ENCODE measurements around the gene BEND7.
A peak's percentile ranks its signal among the peaks of the same experiment; 100 is the strongest.
"Not testable (repeated sequence)": the region's sequence is repeated elsewhere in the genome, so short reads cannot be mapped to it uniquely, and the experiment has no call there.

The BEND7 gene

GRCh38 chr10:13440185-13441061, 88.4 kb downstream of the BEND7 start:
- WGBS (ENCODE audit: extremely low coverage, insufficient coverage, insufficient read length), result no CpG with 5 or more reads among the region's 30 CpGs
- Histone ChIP-seq H3K4me1 (ENCODE audit: control insufficient read depth in 1 of 2, insufficient read depth in 2 of 2, low read length in 2 of 2) (peaks cover 0 to 3% of the 10 kb centered on the region in 2 experiments), H3K4ac (ENCODE audit: low read depth, low read length) (no peak overlapping the region), H3K9me3 (ENCODE audit: insufficient read depth, low read depth, low read length) (no peaks in the 10 kb centered on the region), H3K18ac (ENCODE audit: low read length) (no peak overlapping the region), H2BK12ac (ENCODE audit: low read length) (no peak overlapping the region), H3K4me3 (ENCODE audit: low read depth, low read length) (no peak overlapping the region), H2BK5ac (ENCODE audit: low read depth, low read length, poor library complexity) (no peak overlapping the region), H3K36me3 (ENCODE audit: control insufficient read depth in 1 of 2, insufficient read depth in 2 of 2, low read length in 2 of 2) (peaks cover 2 to 6% of the 10 kb centered on the region in 2 experiments), H4K91ac (ENCODE audit: low read depth, low read length) (no peak overlapping the region), H3K79me2 (ENCODE audit: control insufficient read depth, insufficient read depth, low read length, poor library complexity) (no peaks in the 10 kb centered on the region), H2AK5ac (ENCODE audit: low read length) (no peak overlapping the region), H3K23ac (ENCODE audit: low read length) (no peak overlapping the region), H3K14ac (ENCODE audit: low read length) (no peak overlapping the region), H2AFZ (ENCODE audit: insufficient read depth, low read length, poor library complexity) (peak overlapping the region; percentile 25), H3K79me1 (ENCODE audit: low read length) (no peaks in the 10 kb centered on the region), H3K27ac (ENCODE audit: low read depth, low read length) (no peak overlapping the region), H2BK120ac (ENCODE audit: insufficient read depth, low read length, poor library complexity) (no peak overlapping the region), H3K4me2 (ENCODE audit: low read length) (peak overlapping the region; percentile 60), H3K9ac (ENCODE audit: low read length) (no peak overlapping the region), H4K8ac (ENCODE audit: low read depth, low read length) (no peak overlapping the region), H3K27me3 (ENCODE audit: insufficient read depth, low read length) (no peaks in the 10 kb centered on the region), H4K12ac (ENCODE audit: low read depth, low read length) (peak overlapping the region; percentile 18)
- peak; percentile 60 to 73 for DNase-seq

- Histone ChIP-seq H3K14ac (ENCODE audit: low read length) (no peak overlapping the region), H2AFZ (ENCODE audit: insufficient read depth, low read length, poor library complexity) (peak overlapping the region; percentile 25), H3K27ac (ENCODE audit: low read depth, low read length) (no peak overlapping the region), H4K91ac (ENCODE audit: low read depth, low read length) (no peak overlapping the region), H3K4ac (ENCODE audit: low read depth, low read length) (no peak overlapping the region), H3K18ac (ENCODE audit: low read length) (no peak overlapping the region), H3K23ac (ENCODE audit: low read length) (no peak overlapping the region), H3K36me3 (ENCODE audit: control insufficient read depth in 1 of 2, insufficient read depth in 2 of 2, low read length in 2 of 2) (peaks cover 2 to 6% of the 10 kb centered on the region in 2 experiments), H3K27me3 (ENCODE audit: insufficient read depth, low read length) (no peaks in the 10 kb centered on the region), H3K4me3 (ENCODE audit: low read depth, low read length) (no peak overlapping the region), H4K12ac (ENCODE audit: low read depth, low read length) (no peak overlapping the region), H4K8ac (ENCODE audit: low read depth, low read length) (no peak overlapping the region), H2BK12ac (ENCODE audit: low read length) (no peak overlapping the region), H2BK5ac (ENCODE audit: low read depth, low read length, poor library complexity) (no peak overlapping the region), H3K79me1 (ENCODE audit: low read length) (no peaks in the 10 kb centered on the region), H3K4me2 (ENCODE audit: low read length) (no peak overlapping the region), H3K4me1 (ENCODE audit: control insufficient read depth in 1 of 2, insufficient read depth in 2 of 2, low read length in 2 of 2) (peaks cover 0 to 3% of the 10 kb centered on the region in 2 experiments), H3K9ac (ENCODE audit: low read length) (no peak overlapping the region), H3K79me2 (ENCODE audit: control insufficient read depth, insufficient read depth, low read length, poor library complexity) (no peaks in the 10 kb centered on the region), H2BK120ac (ENCODE audit: insufficient read depth, low read length, poor library complexity) (no peak overlapping the region), H3K9me3 (ENCODE audit: insufficient read depth, low read depth, low read length) (no peaks in the 10 kb centered on the region), H2AK5ac (ENCODE audit: low read length) (no peak overlapping the region)
- no peak for DNase-seq
- no CpG with 5 or more reads among the region's 29 CpGs for WGBS (ENCODE audit: extremely low coverage, insufficient coverage, insufficient read length)
Observed at GRCh38 chr10:13439313-13440184, 89.3 kb downstream of the BEND7 start.

- DNase-seq, result no peak
- Histone ChIP-seq H3K4me3 (ENCODE audit: low read depth, low read length) (no peak overlapping the region), H4K91ac (ENCODE audit: low read depth, low read length) (no peak overlapping the region), H3K79me1 (ENCODE audit: low read length) (no peaks in the 10 kb centered on the region), H2AFZ (ENCODE audit: insufficient read depth, low read length, poor library complexity) (no peak overlapping the region), H3K23ac (ENCODE audit: low read length) (no peak overlapping the region), H3K36me3 (ENCODE audit: control insufficient read depth in 1 of 2, insufficient read depth in 2 of 2, low read length in 2 of 2) (peaks cover 2 to 5% of the 10 kb centered on the region in 2 experiments), H3K4me2 (ENCODE audit: low read length) (no peak overlapping the region), H2BK12ac (ENCODE audit: low read length) (no peak overlapping the region), H2BK5ac (ENCODE audit: low read depth, low read length, poor library complexity) (no peak overlapping the region), H3K27ac (ENCODE audit: low read depth, low read length) (no peak overlapping the region), H3K14ac (ENCODE audit: low read length) (no peak overlapping the region), H3K79me2 (ENCODE audit: control insufficient read depth, insufficient read depth, low read length, poor library complexity) (no peaks in the 10 kb centered on the region), H3K4ac (ENCODE audit: low read depth, low read length) (no peak overlapping the region), H3K9me3 (ENCODE audit: insufficient read depth, low read depth, low read length) (no peaks in the 10 kb centered on the region), H3K27me3 (ENCODE audit: insufficient read depth, low read length) (no peaks in the 10 kb centered on the region), H2BK120ac (ENCODE audit: insufficient read depth, low read length, poor library complexity) (no peak overlapping the region), H3K18ac (ENCODE audit: low read length) (no peak overlapping the region), H3K4me1 (ENCODE audit: control insufficient read depth in 1 of 2, insufficient read depth in 2 of 2, low read length in 2 of 2) (peaks cover 0 to 3% of the 10 kb centered on the region in 2 experiments), H3K9ac (ENCODE audit: low read length) (no peak overlapping the region), H2AK5ac (ENCODE audit: low read length) (no peak overlapping the region), H4K8ac (ENCODE audit: low read depth, low read length) (no peak overlapping the region), H4K12ac (ENCODE audit: low read depth, low read length) (no peak overlapping the region)
- no CpG with 5 or more reads among the region's 16 CpGs for WGBS (ENCODE audit: extremely low coverage, insufficient coverage, insufficient read length)
Observed at GRCh38 chr10:13437026-13437555, 91.7 kb downstream of the BEND7 start.

- H4K12ac ChIP-seq (ENCODE audit: low read depth, low read length); H3K23ac ChIP-seq (ENCODE audit: low read length); H3K4ac ChIP-seq (ENCODE audit: low read depth, low read length); H3K4me3 ChIP-seq (ENCODE audit: low read depth, low read length); H3K4me1 ChIP-seq (ENCODE audit: control insufficient read depth in 1 of 2, insufficient read depth in 2 of 2, low read length in 2 of 2); DNase-seq; H3K36me3 ChIP-seq (ENCODE audit: control insufficient read depth in 1 of 2, insufficient read depth in 2 of 2, low read length in 2 of 2); H4K8ac ChIP-seq (ENCODE audit: low read depth, low read length); H2BK5ac ChIP-seq (ENCODE audit: low read depth, low read length, poor library complexity); H2BK12ac ChIP-seq (ENCODE audit: low read length); H3K9ac ChIP-seq (ENCODE audit: low read length); H3K27me3 ChIP-seq (ENCODE audit: insufficient read depth, low read length); H3K4me2 ChIP-seq (ENCODE audit: low read length); H3K79me1 ChIP-seq (ENCODE audit: low read length); H3K14ac ChIP-seq (ENCODE audit: low read length); H4K91ac ChIP-seq (ENCODE audit: low read depth, low read length); H3K18ac ChIP-seq (ENCODE audit: low read length); H3K9me3 ChIP-seq (ENCODE audit: insufficient read depth, low read depth, low read length); H2BK120ac ChIP-seq (ENCODE audit: insufficient read depth, low read length, poor library complexity); H2AFZ ChIP-seq (ENCODE audit: insufficient read depth, low read length, poor library complexity); H3K79me2 ChIP-seq (ENCODE audit: control insufficient read depth, insufficient read depth, low read length, poor library complexity); H2AK5ac ChIP-seq (ENCODE audit: low read length); H3K27ac ChIP-seq (ENCODE audit: low read depth, low read length): not testable (repeated sequence)
- WGBS (ENCODE audit: extremely low coverage, insufficient coverage, insufficient read length), result no CpG with 5 or more reads among the region's 8 CpGs
Observed at GRCh38 chr10:13427943-13428342, 100.9 kb downstream of the BEND7 start.

All from trophoblast cell (in vitro differentiated cells and primary cell).